GM21526 (cell line): ENCODE measurements around the gene GSTM5.
"Not testable (repeated sequence)": the region's sequence is repeated elsewhere in the genome, so short reads cannot be mapped to it uniquely, and the experiment has no call there.

Experiments
- ATAC-seq: cut with Tn5 transposase; IDR thresholded peaks from one replicate; pipeline ENCODE4 v1.9.1; 2021; ENCODE audit warnings: moderate library complexity; ENCODE audit not compliant: unreplicated experiment, low FRiP score

The GSTM5 gene

GRCh38 chr1:109759513-109760334 is 47.7 kb downstream of the GSTM5 start:
- ATAC-seq, result no peak

- ATAC-seq, result no peak
Measured at GRCh38 chr1:109760581-109761226, 48.7 kb downstream of the GSTM5 start.

GRCh38 chr1:109761227-109762038 is 49.4 kb downstream of the GSTM5 start:
- no peak for ATAC-seq

- ATAC-seq, result no peak
Measured at GRCh38 chr1:109762039-109762585, 50.1 kb downstream of the GSTM5 start.

GRCh38 chr1:109762821-109763645 is 51.0 kb downstream of the GSTM5 start:
- ATAC-seq, result no peak

- no peak for ATAC-seq
Measured at GRCh38 chr1:109763646-109764415, 51.8 kb downstream of the GSTM5 start, which contains the start of gene EPS8L3. Gene EPS8L3 (minus strand): TSS chr1:109763923. CDS start chr1:109761749, 2,174 bp downstream.

- ATAC-seq, result no peak
Measured at GRCh38 chr1:109764561-109765482, 52.8 kb downstream of the GSTM5 start.

GRCh38 chr1:109765483-109765815 is 53.4 kb downstream of the GSTM5 start:
- no peak for ATAC-seq

GRCh38 chr1:109765896-109766615 is 54.0 kb downstream of the GSTM5 start:
- no peak for ATAC-seq

- ATAC-seq, result not testable (repeated sequence)
Measured at GRCh38 chr1:109766991-109767636, 55.1 kb downstream of the GSTM5 start.
